Measurements from ENCODE around the gene SLC1A4.

Gene SLC1A4

GRCh38 chr2:64989126-64989981, at the start of gene SLC1A4 (continued):
- TF ChIP-seq ZNF571 (tag by site-specific recombination; IDR thresholded peaks at IDR 0.05) (no peak), KLF1 (tag by site-specific recombination; IDR thresholded peaks at IDR 0.05) (0 out of 2 replicates have a peak, but pooled peaks have one; percentile 2), ZBTB8A (tag by site-specific recombination; IDR thresholded peaks at IDR 0.05) (peak; percentile 79), SP2 (tag by site-specific recombination; IDR thresholded peaks at IDR 0.05) (peak; percentile 41; the same call in 1 of the 2 replicates), ZNF501 (tag by site-specific recombination; IDR thresholded peaks at IDR 0.05) (0 out of 2 replicates have a peak, but pooled peaks have one; percentile 33), ZNF792 (tag by site-specific recombination; IDR thresholded peaks at IDR 0.05) (0 out of 2 replicates have a peak, but pooled peaks have one; percentile 29), ZNF341 (tag by site-specific recombination; IDR thresholded peaks at IDR 0.05; ENCODE audit: low read depth) (peak; percentile 91), PBX3 (CRISPR knock-in tag; IDR thresholded peaks at IDR 0.05) (peak; percentile 32), EGR2 (tag by site-specific recombination; IDR thresholded peaks at IDR 0.05; ENCODE audit: low read depth) (no peak), ZNF184 (tag by site-specific recombination; IDR thresholded peaks at IDR 0.05) (no peak), ZBTB26 (tag by site-specific recombination; optimal IDR thresholded peaks at IDR 0.05) (peak; percentile 81), ZNF660 (tag by site-specific recombination; IDR thresholded peaks at IDR 0.05) (no peak), ZEB2 (tag by site-specific recombination; IDR thresholded peaks at IDR 0.05) (peak; percentile 40; the same call in 1 of the 2 replicates), ZNF548 (tag by site-specific recombination; IDR thresholded peaks at IDR 0.05) (no peak)
- TF ChIP-seq, protein P1, sequence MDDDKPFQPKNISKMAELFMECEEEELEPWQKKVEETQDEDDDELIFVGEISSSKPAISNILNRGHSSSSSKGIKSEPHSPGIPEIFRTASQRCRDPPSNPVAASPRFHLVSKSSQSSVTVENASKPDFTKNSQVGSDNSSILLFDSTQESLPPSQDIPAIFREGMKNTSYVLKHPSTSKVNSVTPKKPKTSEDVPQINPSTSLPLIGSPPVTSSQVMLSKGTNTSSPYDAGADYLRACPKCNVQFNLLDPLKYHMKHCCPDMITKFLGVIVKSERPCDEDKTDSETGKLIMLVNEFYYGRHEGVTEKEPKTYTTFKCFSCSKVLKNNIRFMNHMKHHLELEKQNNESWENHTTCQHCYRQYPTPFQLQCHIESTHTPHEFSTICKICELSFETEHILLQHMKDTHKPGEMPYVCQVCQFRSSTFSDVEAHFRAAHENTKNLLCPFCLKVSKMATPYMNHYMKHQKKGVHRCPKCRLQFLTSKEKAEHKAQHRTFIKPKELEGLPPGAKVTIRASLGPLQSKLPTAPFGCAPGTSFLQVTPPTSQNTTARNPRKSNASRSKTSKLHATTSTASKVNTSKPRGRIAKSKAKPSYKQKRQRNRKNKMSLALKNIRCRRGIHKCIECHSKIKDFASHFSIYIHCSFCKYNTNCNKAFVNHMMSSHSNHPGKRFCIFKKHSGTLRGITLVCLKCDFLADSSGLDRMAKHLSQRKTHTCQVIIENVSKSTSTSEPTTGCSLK (tag by site-specific recombination; IDR thresholded peaks at IDR 0.05), result no peak
- TF ChIP-seq, protein P2, sequence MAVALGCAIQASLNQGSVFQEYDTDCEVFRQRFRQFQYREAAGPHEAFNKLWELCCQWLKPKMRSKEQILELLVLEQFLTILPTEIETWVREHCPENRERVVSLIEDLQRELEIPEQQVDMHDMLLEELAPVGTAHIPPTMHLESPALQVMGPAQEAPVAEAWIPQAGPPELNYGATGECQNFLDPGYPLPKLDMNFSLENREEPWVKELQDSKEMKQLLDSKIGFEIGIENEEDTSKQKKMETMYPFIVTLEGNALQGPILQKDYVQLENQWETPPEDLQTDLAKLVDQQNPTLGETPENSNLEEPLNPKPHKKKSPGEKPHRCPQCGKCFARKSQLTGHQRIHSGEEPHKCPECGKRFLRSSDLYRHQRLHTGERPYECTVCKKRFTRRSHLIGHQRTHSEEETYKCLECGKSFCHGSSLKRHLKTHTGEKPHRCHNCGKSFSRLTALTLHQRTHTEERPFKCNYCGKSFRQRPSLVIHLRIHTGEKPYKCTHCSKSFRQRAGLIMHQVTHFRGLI (tag by site-specific recombination; IDR thresholded peaks at IDR 0.05), result peak; percentile 61; the same call in 1 of the 2 replicates

GRCh38 chr2:64941143-64941542, 48.1 kb upstream of the SLC1A4 start:
- TF ChIP-seq ZNF132 (tag by site-specific recombination; IDR thresholded peaks at IDR 0.05; ENCODE audit: borderline replicate concordance) (no peak), ZNF514 (tag by site-specific recombination; IDR thresholded peaks at IDR 0.05) (no peak), ZNF624 (tag by site-specific recombination; IDR thresholded peaks at IDR 0.05) (no peak), ZFP69B (tag by site-specific recombination; IDR thresholded peaks at IDR 0.05) (no peak), ZNF664 (tag by site-specific recombination; IDR thresholded peaks at IDR 0.05) (no peak), PRDM1 (tag by site-specific recombination; IDR thresholded peaks at IDR 0.05) (no peak), ZNF223 (tag by site-specific recombination; IDR thresholded peaks at IDR 0.05) (no peak), ZNF292 (tag by site-specific recombination; IDR thresholded peaks at IDR 0.05; ENCODE audit: borderline replicate concordance, low read depth) (no peak), GFI1B (tag by site-specific recombination; IDR thresholded peaks at IDR 0.05) (no peak)
- TF ChIP-seq, protein P3, sequence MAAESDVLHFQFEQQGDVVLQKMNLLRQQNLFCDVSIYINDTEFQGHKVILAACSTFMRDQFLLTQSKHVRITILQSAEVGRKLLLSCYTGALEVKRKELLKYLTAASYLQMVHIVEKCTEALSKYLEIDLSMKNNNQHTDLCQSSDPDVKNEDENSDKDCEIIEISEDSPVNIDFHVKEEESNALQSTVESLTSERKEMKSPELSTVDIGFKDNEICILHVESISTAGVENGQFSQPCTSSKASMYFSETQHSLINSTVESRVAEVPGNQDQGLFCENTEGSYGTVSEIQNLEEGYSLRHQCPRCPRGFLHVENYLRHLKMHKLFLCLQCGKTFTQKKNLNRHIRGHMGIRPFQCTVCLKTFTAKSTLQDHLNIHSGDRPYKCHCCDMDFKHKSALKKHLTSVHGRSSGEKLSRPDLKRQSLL (tag by site-specific recombination; IDR thresholded peaks at IDR 0.05), result no peak
- TF ChIP-seq, protein P4, sequence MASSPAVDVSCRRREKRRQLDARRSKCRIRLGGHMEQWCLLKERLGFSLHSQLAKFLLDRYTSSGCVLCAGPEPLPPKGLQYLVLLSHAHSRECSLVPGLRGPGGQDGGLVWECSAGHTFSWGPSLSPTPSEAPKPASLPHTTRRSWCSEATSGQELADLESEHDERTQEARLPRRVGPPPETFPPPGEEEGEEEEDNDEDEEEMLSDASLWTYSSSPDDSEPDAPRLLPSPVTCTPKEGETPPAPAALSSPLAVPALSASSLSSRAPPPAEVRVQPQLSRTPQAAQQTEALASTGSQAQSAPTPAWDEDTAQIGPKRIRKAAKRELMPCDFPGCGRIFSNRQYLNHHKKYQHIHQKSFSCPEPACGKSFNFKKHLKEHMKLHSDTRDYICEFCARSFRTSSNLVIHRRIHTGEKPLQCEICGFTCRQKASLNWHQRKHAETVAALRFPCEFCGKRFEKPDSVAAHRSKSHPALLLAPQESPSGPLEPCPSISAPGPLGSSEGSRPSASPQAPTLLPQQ (tag by site-specific recombination; IDR thresholded peaks at IDR 0.05), result no peak
- Histone ChIP-seq H3K4me1 (ENCODE audit: control insufficient read depth, insufficient read depth, low read length) (no peaks in the 10 kb centered on the region), H3K27ac (ENCODE audit: extremely low read depth, low read depth, low read length) (no peak overlapping the region)

More at GRCh38 chr2:64941143-64941542, 48.1 kb upstream of the SLC1A4 start:
- H3K36me3 ChIP-seq (ENCODE audit: control insufficient read depth in 2 of 2, insufficient read depth in 1 of 2, low read length in 2 of 2), result no peaks in the 10 kb centered on the region
- CTCF ChIA-PET, result interaction anchor here (0.5 kb wide), 1 partner anchor 15 kb away, joined by 6 read pairs; no protein-coding TSS in a partner anchor
- no peaks in the 10 kb centered on the region for H3K9me3 ChIP-seq (ENCODE audit: control insufficient read depth, insufficient read depth, low read depth, low read length)
- POLR2A ChIA-PET, result no interaction called here
- H3K4me3 ChIP-seq (ENCODE audit: low read depth, low read length), result no peak overlapping the region

Measured in HEK293 (cell line).